ENCODE measurements around the gene ZNF182. TPM values are rescaled to one million over a fixed set of nuclear protein-coding genes. Genes with fewer than 3 reads are reported as not detected.
"Not testable (repeated sequence)": the region's sequence is repeated elsewhere in the genome, so short reads cannot be mapped to it uniquely, and the experiment has no call there.

The ZNF182 gene
- total RNA-seq, 1 experiment from 2014 or later, result 4.4 TPM

GRCh38 chrX:48019892-48020291 is 16.1 kb upstream of the ZNF182 start:
- H3K9me3 ChIP-seq (replicated peaks); H3K27ac ChIP-seq; H3K4me1 ChIP-seq; H3K27me3 ChIP-seq; H3K36me3 ChIP-seq; DNase-seq; H3K4me3 ChIP-seq: not testable (repeated sequence)

GRCh38 chrX:48016583-48017310 is 13.0 kb upstream of the ZNF182 start:
- not testable (repeated sequence) for H3K9me3 ChIP-seq (replicated peaks); H3K4me3 ChIP-seq; H3K27me3 ChIP-seq

DNA sequence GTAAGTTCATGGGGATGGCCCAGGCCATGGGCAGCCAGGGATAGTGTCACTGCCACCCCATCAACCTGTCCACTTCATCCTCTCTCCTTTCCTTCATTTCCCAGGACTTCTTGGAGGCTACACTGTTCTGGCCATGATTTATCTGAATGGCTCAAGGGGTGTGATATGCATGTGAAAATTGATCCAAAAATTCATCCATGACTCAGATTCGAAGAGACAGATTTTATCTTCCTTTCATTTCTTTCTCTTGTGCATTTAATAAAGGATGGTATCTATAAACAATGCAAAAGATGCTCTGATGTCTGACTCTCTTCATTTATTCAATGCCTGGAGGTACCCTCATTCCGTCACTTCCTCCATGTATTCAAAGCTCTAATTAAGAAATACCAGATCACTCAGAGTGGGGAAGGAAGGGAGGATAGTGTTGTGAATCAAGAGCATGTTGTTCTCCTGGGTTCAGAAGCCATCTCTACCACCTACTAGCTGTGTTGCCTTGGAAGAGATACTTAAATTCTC is 5.7 kb upstream of the ZNF182 start:
- H3K4me1 ChIP-seq; H3K27me3 ChIP-seq; H3K4me3 ChIP-seq; H3K36me3 ChIP-seq; H3K27ac ChIP-seq; H3K9me3 ChIP-seq (replicated peaks); DNase-seq: not testable (repeated sequence)

More at GRCh38 chrX:48016583-48017310, 13.0 kb upstream of the ZNF182 start:
- DNase-seq, H3K4me1 ChIP-seq, H3K27ac ChIP-seq, H3K36me3 ChIP-seq: not testable (repeated sequence)

- not testable (repeated sequence) for DNase-seq; H3K9me3 ChIP-seq (replicated peaks); H3K27ac ChIP-seq; H3K4me3 ChIP-seq; H3K27me3 ChIP-seq; H3K36me3 ChIP-seq; H3K4me1 ChIP-seq
These were observed 2.9 kb upstream of the ZNF182 start, which contains the start of gene SPACA5 for GRCh38 chrX:48006688-48007087. Gene SPACA5, plus strand, starts transcription at chrX:48006988. Its CDS starts 815 bp downstream, at chrX:48007803.

DNA sequence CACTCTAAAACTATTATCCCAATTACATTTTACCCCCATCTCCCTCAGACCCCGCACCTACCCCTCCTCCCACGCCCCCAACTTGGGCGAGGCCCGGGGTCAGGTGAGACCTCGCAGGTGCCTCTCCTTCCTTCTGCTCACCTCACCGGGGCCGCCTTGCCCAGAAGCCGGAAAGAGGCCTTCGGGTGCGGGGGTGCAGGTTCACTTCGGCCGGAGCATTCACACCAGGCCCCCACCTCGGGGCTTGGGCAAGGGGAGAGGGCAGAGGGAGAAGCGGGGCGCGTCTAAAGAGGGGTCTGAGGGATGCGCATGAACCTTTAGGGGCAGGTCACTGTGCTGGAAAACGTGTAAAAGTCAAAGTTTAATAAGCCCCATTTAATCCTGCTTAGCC is 427 bp downstream of the ZNF182 start:
- DNase-seq, result peak in 1 of 2 experiments; percentile 3
- peak overlapping the region; percentile 59 for H3K27ac ChIP-seq
- H3K36me3 ChIP-seq, result 0 out of 2 replicates have a peak, but pooled peaks cover 3% of the 10 kb centered on the region

DNA sequence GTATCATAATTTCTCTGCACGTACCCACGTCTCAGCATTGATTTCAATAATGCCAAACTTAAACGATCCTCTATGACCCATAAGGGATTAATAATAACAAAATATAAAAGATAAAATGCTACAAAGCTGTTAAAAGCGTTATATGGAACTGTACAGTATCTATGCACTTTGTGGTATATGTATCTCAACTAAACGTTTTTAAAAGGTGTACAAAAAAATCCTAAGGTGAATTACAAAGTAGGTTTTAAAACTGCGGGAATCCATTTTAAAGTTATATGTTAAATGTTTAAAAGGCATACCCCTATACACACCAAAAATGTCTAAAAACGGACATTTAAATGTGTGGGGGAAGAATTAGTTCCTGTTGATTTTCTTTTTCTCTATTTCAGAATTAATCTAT is 860 bp downstream of the ZNF182 start:
- Histone ChIP-seq H3K27me3 (no peaks in the 10 kb centered on the region), H3K9me3 (replicated peaks) (no peaks in the 10 kb centered on the region), H3K4me1 (no peaks in the 10 kb centered on the region), H3K27ac (no peak overlapping the region), H3K36me3 (0 out of 2 replicates have a peak, but pooled peaks cover 3% of the 10 kb centered on the region), H3K4me3 (peak overlapping the region; percentile 67)
- no peak for DNase-seq

More for the DNA sequence above, 427 bp downstream of the ZNF182 start:
- Histone ChIP-seq H3K9me3 (replicated peaks) (no peaks in the 10 kb centered on the region), H3K27me3 (no peaks in the 10 kb centered on the region), H3K4me3 (peak overlapping the region; percentile 67), H3K4me1 (no peaks in the 10 kb centered on the region)

- Histone ChIP-seq H3K4me3 (no peak overlapping the region), H3K9me3 (replicated peaks) (no peaks in the 10 kb centered on the region), H3K4me1 (no peaks in the 10 kb centered on the region), H3K36me3 (0 out of 2 replicates have a peak, but pooled peaks cover 3% of the 10 kb centered on the region), H3K27me3 (no peaks in the 10 kb centered on the region), H3K27ac (no peak overlapping the region)
- no peak for DNase-seq
These were observed 1.5 kb downstream of the ZNF182 start for GRCh38 chrX:48002319-48002718.

DNA sequence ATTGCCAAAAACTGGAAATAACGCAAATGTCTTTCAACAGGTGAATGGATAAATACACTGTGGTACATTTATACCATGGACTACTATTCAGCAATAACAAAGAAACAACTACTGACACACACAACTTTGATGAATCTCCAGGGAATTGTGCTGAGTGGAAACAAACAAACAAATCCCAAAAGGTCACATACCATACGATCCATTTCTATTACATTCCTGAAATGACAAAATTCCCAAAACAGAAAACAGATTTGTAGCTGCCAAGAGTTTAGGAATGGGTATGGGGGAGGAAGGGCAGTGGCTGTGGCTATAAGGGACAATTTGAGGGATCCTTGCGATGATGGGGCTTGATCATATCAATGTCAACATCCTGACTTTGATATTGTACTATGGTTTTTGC is 2.5 kb downstream of the ZNF182 start:
- no peak overlapping the region for H3K27ac ChIP-seq
- no peaks in the 10 kb centered on the region for H3K27me3 ChIP-seq
- H3K4me3 ChIP-seq, result no peak overlapping the region
- no peaks in the 10 kb centered on the region for H3K9me3 ChIP-seq (replicated peaks)
- H3K4me1 ChIP-seq, result no peaks in the 10 kb centered on the region
- peaks cover 3% of the 10 kb centered on the region; the same call in 1 of the 2 replicates for H3K36me3 ChIP-seq
- DNase-seq, result no peak

- Histone ChIP-seq H3K27me3 (no peaks in the 10 kb centered on the region), H3K36me3 (no peaks in the 10 kb centered on the region; the same call in 1 of the 2 replicates), H3K27ac (no peak overlapping the region), H3K9me3 (replicated peaks) (no peaks in the 10 kb centered on the region), H3K4me3 (no peak overlapping the region), H3K4me1 (no peaks in the 10 kb centered on the region)
- DNase-seq, result no peak
These were observed 11.1 kb downstream of the ZNF182 start for GRCh38 chrX:47992669-47993068.

DNA sequence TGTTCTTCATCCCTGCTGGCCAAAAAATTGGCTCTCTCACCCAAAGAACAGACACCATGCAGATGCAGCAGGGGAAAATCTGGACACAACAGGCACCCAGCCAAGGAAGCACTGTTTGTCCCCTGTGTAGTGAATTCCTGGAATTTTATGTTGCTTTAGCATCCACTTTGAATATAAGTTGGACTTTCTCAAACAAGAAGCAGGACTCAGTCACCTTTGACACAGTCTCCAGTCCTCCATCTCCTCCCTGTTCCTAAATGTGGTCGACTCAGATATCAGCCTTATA is 11.8 kb downstream of the ZNF182 start:
- Histone ChIP-seq H3K27ac (no peak overlapping the region), H3K27me3 (no peaks in the 10 kb centered on the region), H3K4me3 (no peak overlapping the region), H3K36me3 (no peaks in the 10 kb centered on the region; the same call in 1 of the 2 replicates), H3K9me3 (replicated peaks) (no peaks in the 10 kb centered on the region), H3K4me1 (no peaks in the 10 kb centered on the region)
- DNase-seq, result no peak

- Histone ChIP-seq H3K27ac (no peak overlapping the region), H3K36me3 (no peaks in the 10 kb centered on the region; the same call in 1 of the 2 replicates)
These were observed 12.3 kb downstream of the ZNF182 start for GRCh38 chrX:47991263-47992094.

GRCh38 chrX:47976254-47977151 is 27.3 kb downstream of the ZNF182 start:
- H3K27me3 ChIP-seq, result no peaks in the 10 kb centered on the region
- H3K9me3 ChIP-seq (replicated peaks), result no peaks in the 10 kb centered on the region
- no peak overlapping the region for H3K4me3 ChIP-seq
- H3K27ac ChIP-seq, result no peak overlapping the region
- H3K36me3 ChIP-seq, result peaks cover 9% of the 10 kb centered on the region
- DNase-seq, result no peak
- no peaks in the 10 kb centered on the region for H3K4me1 ChIP-seq

More at GRCh38 chrX:47991263-47992094, 12.3 kb downstream of the ZNF182 start:
- no peak for DNase-seq
- H3K4me1 ChIP-seq, result no peaks in the 10 kb centered on the region
- H3K4me3 ChIP-seq, result no peak overlapping the region
- no peaks in the 10 kb centered on the region for H3K9me3 ChIP-seq (replicated peaks)
- H3K27me3 ChIP-seq, result no peaks in the 10 kb centered on the region

DNA sequence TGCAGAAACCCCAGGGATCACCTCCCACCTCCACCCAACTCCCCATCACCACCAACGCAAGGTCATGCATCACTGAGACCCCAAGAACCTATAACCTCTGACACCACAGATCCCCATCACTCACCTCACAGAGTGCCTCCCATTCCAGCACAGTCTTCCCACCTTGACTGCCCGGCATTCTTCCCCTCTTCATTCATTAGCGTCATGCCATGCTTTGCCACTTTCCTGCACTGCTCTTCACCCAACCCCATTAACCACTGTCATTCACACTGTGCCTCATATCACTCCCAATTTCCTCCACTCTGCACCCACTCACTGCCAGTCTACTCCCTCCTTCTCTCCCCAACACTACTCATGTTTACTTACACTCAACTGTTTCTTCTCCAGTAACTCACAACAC is 30.6 kb downstream of the ZNF182 start:
- no peak for DNase-seq
- peaks cover 5% of the 10 kb centered on the region for H3K36me3 ChIP-seq
- no peaks in the 10 kb centered on the region for H3K4me1 ChIP-seq
- no peak overlapping the region for H3K27ac ChIP-seq
- no peak overlapping the region for H3K4me3 ChIP-seq
- H3K9me3 ChIP-seq (replicated peaks), result no peaks in the 10 kb centered on the region
- H3K27me3 ChIP-seq, result no peaks in the 10 kb centered on the region

DNA sequence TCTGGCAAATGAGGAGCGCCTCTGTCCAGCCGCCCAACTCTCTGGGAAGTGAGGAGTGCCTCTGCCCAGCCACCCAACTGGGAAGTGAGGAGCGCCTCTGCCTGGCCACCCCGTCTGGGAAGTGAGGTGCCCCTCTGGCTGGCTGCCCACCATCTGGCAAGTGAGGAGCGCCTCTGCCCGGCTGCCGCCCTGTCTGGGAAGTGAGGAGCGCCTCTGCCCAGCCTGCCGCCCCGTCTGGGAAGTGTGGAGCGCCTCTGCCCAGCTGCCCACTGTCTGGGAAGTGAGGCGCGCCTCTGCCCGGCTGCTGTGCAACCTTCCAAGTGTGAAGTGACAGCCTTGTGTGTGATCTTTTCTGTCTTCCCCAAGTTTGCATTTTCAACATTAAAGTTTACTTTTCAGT is 38.3 kb downstream of the ZNF182 start:
- not testable (repeated sequence) for H3K27me3 ChIP-seq; DNase-seq; H3K36me3 ChIP-seq; H3K27ac ChIP-seq; H3K4me3 ChIP-seq; H3K9me3 ChIP-seq (replicated peaks); H3K4me1 ChIP-seq

Data from SJCRH30 (cell line).